GM18517 (cell line): ENCODE measurements around the gene ZDHHC3.

Source experiments
- ATAC-seq: cut with Tn5 transposase; IDR thresholded peaks from one replicate; pipeline ENCODE4 v1.9.1; 2021; ENCODE audit warnings: mild to moderate bottlenecking, moderate library complexity; ENCODE audit not compliant: unreplicated experiment

The ZDHHC3 gene

GRCh38 chr3:44976002-44976815, at the start of gene ZDHHC3, which contains the start of gene EXOSC7:
Gene ZDHHC3 (minus strand): TSS chr3:44976174. CDS start chr3:44959436, 16,738 bp downstream.
Gene EXOSC7 (plus strand): TSS chr3:44976244. CDS start chr3:44976278, 34 bp downstream.
- ATAC-seq = peak; percentile 69

- no peak for ATAC-seq
Measured at GRCh38 chr3:45024542-45025255, 48.7 kb upstream of the ZDHHC3 start.

GRCh38 chr3:45023675-45024074, 47.7 kb upstream of the ZDHHC3 start:
- ATAC-seq = no peak

GRCh38 chr3:45021524-45022297, 45.7 kb upstream of the ZDHHC3 start:
- ATAC-seq = no peak

- no peak for ATAC-seq
Measured at GRCh38 chr3:45020534-45020933, 44.6 kb upstream of the ZDHHC3 start.

- ATAC-seq = no peak
Measured at GRCh38 chr3:45017821-45018220, 41.8 kb upstream of the ZDHHC3 start.

GRCh38 chr3:45016916-45017315, 40.9 kb upstream of the ZDHHC3 start:
- ATAC-seq = no peak

- ATAC-seq = no peak
Measured at GRCh38 chr3:45012577-45012976, 36.6 kb upstream of the ZDHHC3 start.

GRCh38 chr3:45011756-45012508, 36.0 kb upstream of the ZDHHC3 start:
- ATAC-seq = no peak

GRCh38 chr3:45010811-45011333, 34.9 kb upstream of the ZDHHC3 start:
- ATAC-seq = no peak

GRCh38 chr3:45009868-45010267, 33.9 kb upstream of the ZDHHC3 start:
- ATAC-seq = no peak

GRCh38 chr3:45008117-45008516, 32.1 kb upstream of the ZDHHC3 start:
- ATAC-seq = no peak

GRCh38 chr3:45007091-45007490, 31.1 kb upstream of the ZDHHC3 start:
- no peak for ATAC-seq

- ATAC-seq = no peak
Measured at GRCh38 chr3:45003859-45004258, 27.9 kb upstream of the ZDHHC3 start.

GRCh38 chr3:45003406-45003805, 27.4 kb upstream of the ZDHHC3 start:
- no peak for ATAC-seq

GRCh38 chr3:45002720-45003119, 26.7 kb upstream of the ZDHHC3 start:
- ATAC-seq = no peak

- ATAC-seq = no peak
Measured at GRCh38 chr3:45002139-45002660, 26.2 kb upstream of the ZDHHC3 start.

- no peak for ATAC-seq
Measured at GRCh38 chr3:45001738-45002137, 25.8 kb upstream of the ZDHHC3 start.

GRCh38 chr3:45000823-45001222, 24.8 kb upstream of the ZDHHC3 start:
- no peak for ATAC-seq

GRCh38 chr3:44999782-45000181, 23.8 kb upstream of the ZDHHC3 start:
- no peak for ATAC-seq
